ENCODE results near the gene DHTKD1.

- TF ChIP-seq CTCF (IDR thresholded peaks at IDR 0.05) (no peak), SIN3A (IDR thresholded peaks at IDR 0.05; ENCODE audit: borderline replicate concordance, insufficient read depth, low read depth, low read length) (no peak), REST (IDR thresholded peaks at IDR 0.05; ENCODE audit: insufficient read depth in 1 of 2, low read depth in 2 of 2, low read length in 1 of 2) (no peak)
Measured at GRCh38 chr10:12073526-12073925, 4.8 kb downstream of the DHTKD1 start.

Measured in Panc1 (cell line).